Tibial nerve (tissue), 4 donors: ENCODE measurements around the gene METTL22.

ENCODE experiments used
- EP300 ChIP-seq, 2 donors: sonication (generic); formaldehyde crosslinking; IDR thresholded peaks; one replicate each; pipeline ENCODE4 v1.6.1; 2017; ENCODE audit warnings: antibody characterized with exemption in 2 of 2, mild to moderate bottlenecking in 1 of 2
- POLR2A ChIP-seq, 2 donors: fragments of 450-650 bp; IDR thresholded peaks; one replicate each; pipeline ENCODE4 v1.6.1; 2017; ENCODE audit warnings: antibody characterized with exemption in 2 of 2, mild to moderate bottlenecking in 2 of 2, moderate library complexity in 2 of 2
- TF ChIP-seq, protein P1 (sequence below), 5 experiments: fragments of 200-600 bp in 3 of 5; fragments of 450-650 bp in 2 of 5; sonication (generic) in 3 of 5; IDR thresholded peaks; one replicate each; pipeline ENCODE4 v1.5.1; 2016 to 2019; ENCODE audit warnings: antibody characterized with exemption in 5 of 5, mild to moderate bottlenecking in 3 of 5, moderate library complexity in 2 of 5

DNA sequence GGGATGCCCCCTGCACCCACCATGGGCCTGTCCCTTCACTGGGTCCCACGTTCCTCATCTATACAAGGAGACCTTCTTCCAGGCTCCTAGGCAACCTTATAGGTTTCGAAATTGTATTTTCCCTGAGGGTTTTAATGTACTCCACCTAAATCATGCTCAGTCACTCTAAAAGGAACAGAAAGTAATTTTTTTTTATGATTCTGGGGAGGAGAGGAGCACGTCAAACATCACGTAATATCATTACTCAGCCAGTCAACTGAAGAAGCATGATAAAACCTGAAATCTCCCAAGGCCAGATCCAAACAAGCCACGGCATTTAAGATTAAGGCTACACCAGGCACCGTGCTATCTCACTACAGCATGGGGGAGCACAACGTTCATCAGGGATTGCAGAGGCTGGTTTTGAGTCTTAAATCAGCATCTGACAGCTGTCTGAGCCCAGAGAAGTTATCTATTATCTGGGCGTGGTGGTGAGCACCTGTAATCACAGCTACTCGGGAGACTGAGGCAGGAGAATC, 27.3 kb upstream of the METTL22 start:
- TF ChIP-seq, protein P1, sequence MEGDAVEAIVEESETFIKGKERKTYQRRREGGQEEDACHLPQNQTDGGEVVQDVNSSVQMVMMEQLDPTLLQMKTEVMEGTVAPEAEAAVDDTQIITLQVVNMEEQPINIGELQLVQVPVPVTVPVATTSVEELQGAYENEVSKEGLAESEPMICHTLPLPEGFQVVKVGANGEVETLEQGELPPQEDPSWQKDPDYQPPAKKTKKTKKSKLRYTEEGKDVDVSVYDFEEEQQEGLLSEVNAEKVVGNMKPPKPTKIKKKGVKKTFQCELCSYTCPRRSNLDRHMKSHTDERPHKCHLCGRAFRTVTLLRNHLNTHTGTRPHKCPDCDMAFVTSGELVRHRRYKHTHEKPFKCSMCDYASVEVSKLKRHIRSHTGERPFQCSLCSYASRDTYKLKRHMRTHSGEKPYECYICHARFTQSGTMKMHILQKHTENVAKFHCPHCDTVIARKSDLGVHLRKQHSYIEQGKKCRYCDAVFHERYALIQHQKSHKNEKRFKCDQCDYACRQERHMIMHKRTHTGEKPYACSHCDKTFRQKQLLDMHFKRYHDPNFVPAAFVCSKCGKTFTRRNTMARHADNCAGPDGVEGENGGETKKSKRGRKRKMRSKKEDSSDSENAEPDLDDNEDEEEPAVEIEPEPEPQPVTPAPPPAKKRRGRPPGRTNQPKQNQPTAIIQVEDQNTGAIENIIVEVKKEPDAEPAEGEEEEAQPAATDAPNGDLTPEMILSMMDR (IDR thresholded peaks at IDR 0.05) = no peak
- TF ChIP-seq POLR2A (IDR thresholded peaks at IDR 0.05) = no peak
- TF ChIP-seq EP300 (IDR thresholded peaks at IDR 0.05) = no peak
